WERI-Rb-1 (cell line): Measurements from ENCODE around the gene SAT2.
A peak's percentile ranks its signal among the peaks of the same experiment; 100 is the strongest.

Experiments
- DNase-seq: peaks from one replicate; pipeline ENCODE4 v3.0.0-alpha.2; 2020
- H3K27ac ChIP-seq: fragments of 250-450 bp; sonication (Bioruptor Pico); 2 replicates; pipeline ENCODE4 v1.5.1; 2020; ENCODE audit warnings: mild to moderate bottlenecking, moderate library complexity
- H3K27me3 ChIP-seq: fragments of 250-450 bp; sonication (Bioruptor Pico); 2 replicates; pipeline ENCODE4 v1.5.1; 2021; ENCODE audit warnings: mild to moderate bottlenecking, low read depth, moderate library complexity; ENCODE audit not compliant: insufficient read depth, severe bottlenecking
- H3K36me3 ChIP-seq: fragments of 250-450 bp; sonication (Bioruptor Pico); 2 replicates; pipeline ENCODE4 v1.5.1; 2020; ENCODE audit warnings: mild to moderate bottlenecking, moderate library complexity
- H3K4me3 ChIP-seq: 2 replicates; pipeline ENCODE4 v1.5.1; 2011; ENCODE audit warnings: low read depth, mild to moderate bottlenecking, control low read depth, low read length
- H3K9me3 ChIP-seq: fragments of 250-450 bp; sonication (Bioruptor Pico); 2 replicates; pipeline ENCODE4 v1.5.1; 2021; ENCODE audit warnings: mild to moderate bottlenecking, moderate library complexity; ENCODE audit not compliant: severe bottlenecking
- CTCF ChIP-seq: IDR thresholded peaks from 2 replicates; pipeline ENCODE4 v1.5.1; 2011; ENCODE audit warnings: low read depth, mild to moderate bottlenecking, control low read depth, inconsistent platforms, low read length

Gene SAT2

GRCh38 chr17:7589204-7589868, 38.3 kb downstream of the SAT2 start:
- Histone ChIP-seq H3K9me3 (no peaks in the 10 kb centered on the region), H3K27ac (peak overlapping the region; percentile 48), H3K4me3 (peak overlapping the region; percentile 34), H3K36me3 (peaks cover 55% of the 10 kb centered on the region), H3K27me3 (no peaks in the 10 kb centered on the region)
- TF ChIP-seq CTCF, result peak; percentile 93
- DNase-seq, result peak; percentile 90

GRCh38 chr17:7588553-7589203, 38.9 kb downstream of the SAT2 start:
- Histone ChIP-seq H3K36me3 (peaks cover 48% of the 10 kb centered on the region), H3K27ac (peak overlapping the region; percentile 48), H3K4me3 (peak overlapping the region; percentile 16), H3K27me3 (no peaks in the 10 kb centered on the region), H3K9me3 (no peaks in the 10 kb centered on the region)
- TF ChIP-seq CTCF, result no peak
- DNase-seq, result no peak

- DNase-seq, result no peak
- Histone ChIP-seq H3K27me3 (no peaks in the 10 kb centered on the region), H3K9me3 (peaks cover 5% of the 10 kb centered on the region), H3K4me3 (no peak overlapping the region), H3K27ac (no peak overlapping the region), H3K36me3 (peaks cover 44% of the 10 kb centered on the region)
- TF ChIP-seq CTCF, result no peak
Observed at GRCh38 chr17:7587420-7588151, 40.0 kb downstream of the SAT2 start.

GRCh38 chr17:7586673-7587419, 40.8 kb downstream of the SAT2 start:
- TF ChIP-seq CTCF, result peak; percentile 76
- DNase-seq, result peak; percentile 74

GRCh38 chr17:7583253-7584109, 44.1 kb downstream of the SAT2 start, which contains the start of gene MPDU1:
Gene MPDU1, plus strand, starts transcription at chr17:7583852. Its CDS starts 11 bp downstream, at chr17:7583863.
- Histone ChIP-seq H3K36me3 (peaks cover 48% of the 10 kb centered on the region), H3K27me3 (no peaks in the 10 kb centered on the region), H3K4me3 (peak within 1 kb of the TSS; percentile 53), H3K9me3 (peaks cover 5% of the 10 kb centered on the region), H3K27ac (peak within 1 kb of the TSS; percentile 97)
- DNase-seq, result peak; percentile 97
- no peak for TF ChIP-seq CTCF

More at GRCh38 chr17:7586673-7587419, 40.8 kb downstream of the SAT2 start:
- no peak overlapping the region for H3K27ac ChIP-seq
- H3K9me3 ChIP-seq, result peaks cover 5% of the 10 kb centered on the region
- H3K36me3 ChIP-seq, result peaks cover 43% of the 10 kb centered on the region
- H3K27me3 ChIP-seq, result no peaks in the 10 kb centered on the region
- H3K4me3 ChIP-seq, result no peak overlapping the region
